ENCODE data around the gene BMP7. TPM values are rescaled to one million over a fixed set of nuclear protein-coding genes. Genes with fewer than 3 reads are reported as not detected.

The BMP7 gene
- total RNA-seq, 1 donor from 2014 or later = 23.0 TPM

- H3K36me3 Mint-ChIP-seq = no peaks in the 10 kb centered on the region
- TF ChIP-seq CTCF (IDR thresholded peaks at IDR 0.05; ENCODE audit: unreplicated experiment) = no peak
- H3K4me1 Mint-ChIP-seq = peaks cover 71% of the 10 kb centered on the region
- DNase-seq (ENCODE audit: low spot score in 2 of 2, unreplicated experiment in 2 of 2) = no peak
- peak overlapping the region; percentile 43 for H3K4me3 Mint-ChIP-seq
- peak overlapping the region; percentile 91 for H3K27ac Mint-ChIP-seq
- peaks cover 7% of the 10 kb centered on the region for H3K27me3 Mint-ChIP-seq (ENCODE audit: low read depth)
- no peaks in the 10 kb centered on the region for H3K9me3 Mint-ChIP-seq
Observed at GRCh38 chr20:57259938-57260921, 6.2 kb downstream of the BMP7 start.

GRCh38 chr20:57259121-57259937 lies 7.1 kb downstream of the BMP7 start:
- DNase-seq (ENCODE audit: low spot score in 2 of 2, unreplicated experiment in 2 of 2) = no peak
- Mint-ChIP-seq H3K4me1 (peaks cover 70% of the 10 kb centered on the region), H3K27me3 (ENCODE audit: low read depth) (peaks cover 2% of the 10 kb centered on the region), H3K4me3 (no peak overlapping the region), H3K9me3 (no peaks in the 10 kb centered on the region), H3K36me3 (no peaks in the 10 kb centered on the region), H3K27ac (no peak overlapping the region)
- TF ChIP-seq CTCF (IDR thresholded peaks at IDR 0.05; ENCODE audit: unreplicated experiment) = no peak

GRCh38 chr20:57257701-57258453 lies 8.6 kb downstream of the BMP7 start:
- no peaks in the 10 kb centered on the region for H3K27me3 Mint-ChIP-seq (ENCODE audit: low read depth)
- H3K4me3 Mint-ChIP-seq = no peak overlapping the region
- DNase-seq (ENCODE audit: low spot score in 2 of 2, unreplicated experiment in 2 of 2) = no peak
- H3K27ac Mint-ChIP-seq = peak overlapping the region; percentile 66
- H3K9me3 Mint-ChIP-seq = no peaks in the 10 kb centered on the region
- peaks cover 58% of the 10 kb centered on the region for H3K4me1 Mint-ChIP-seq
- TF ChIP-seq CTCF (IDR thresholded peaks at IDR 0.05; ENCODE audit: unreplicated experiment) = no peak
- H3K36me3 Mint-ChIP-seq = no peaks in the 10 kb centered on the region

- DNase-seq (ENCODE audit: low spot score in 2 of 2, unreplicated experiment in 2 of 2) = no peak
- Mint-ChIP-seq H3K36me3 (no peaks in the 10 kb centered on the region), H3K27me3 (ENCODE audit: low read depth) (no peaks in the 10 kb centered on the region), H3K9me3 (no peaks in the 10 kb centered on the region), H3K27ac (no peak overlapping the region), H3K4me1 (peaks cover 57% of the 10 kb centered on the region), H3K4me3 (no peak overlapping the region)
- TF ChIP-seq CTCF (IDR thresholded peaks at IDR 0.05; ENCODE audit: unreplicated experiment) = no peak
Observed at GRCh38 chr20:57256908-57257307, 9.5 kb downstream of the BMP7 start.

- peaks cover 52% of the 10 kb centered on the region for H3K4me1 Mint-ChIP-seq
- no peak for TF ChIP-seq CTCF (IDR thresholded peaks at IDR 0.05; ENCODE audit: unreplicated experiment)
- H3K9me3 Mint-ChIP-seq = no peaks in the 10 kb centered on the region
- DNase-seq (ENCODE audit: low spot score in 2 of 2, unreplicated experiment in 2 of 2) = no peak
- H3K4me3 Mint-ChIP-seq = no peak overlapping the region
- no peak overlapping the region for H3K27ac Mint-ChIP-seq
- no peaks in the 10 kb centered on the region for H3K36me3 Mint-ChIP-seq
- H3K27me3 Mint-ChIP-seq (ENCODE audit: low read depth) = no peaks in the 10 kb centered on the region
Observed at GRCh38 chr20:57256205-57256604, 10.2 kb downstream of the BMP7 start.
